ENCODE results near the gene SLC25A45.

GRCh38 chr11:65430406-65431217, 48.2 kb upstream of the SLC25A45 start:
- TF ChIP-seq EP300 (IDR thresholded peaks at IDR 0.05): no peak
- TF ChIP-seq POLR2AphosphoS5 (IDR thresholded peaks at IDR 0.05): no peak
